Naive thymus-derived CD4-positive, alpha-beta T cell (primary cell): ENCODE results near the gene C1QTNF1. TPM values are rescaled to one million over a fixed set of nuclear protein-coding genes. Genes with fewer than 3 reads are reported as not detected.
A peak's percentile ranks its signal among the peaks of the same experiment; 100 is the strongest.

Experiments used
- ATAC-seq: fragments of 150-1000 bp; cut with Tn5 transposase; 2 replicates; pipeline ENCODE4 v1.10.0; 2021; ENCODE audit warnings: mild to moderate bottlenecking, moderate library complexity
- CTCF ChIA-PET: fragments of 350-600 bp; sonication (Branson Sonifier 250); formaldehyde crosslinking; loops from one replicate; lab custom pipeline; 2021; ENCODE audit warnings: antibody characterized with exemption; lab: Charles Lee
- POLR2A ChIA-PET: fragments of 350-600 bp; sonication (Branson Sonifier 250); formaldehyde crosslinking; loops from one replicate; lab custom pipeline; 2021; ENCODE audit warnings: antibody characterized with exemption, inconsistent platforms; lab: Charles Lee
- DNase-seq, 9 donors: peaks; one replicate each; pipeline versions ENCODE4 v3.0.0 to v3.0.0-alpha.2; 2020 to 2022; ENCODE audit warnings: mixed read lengths in 1 of 9
- H3K27ac ChIP-seq: one replicate; pipeline ENCODE4 v1.7.0; 2013; ENCODE audit warnings: mild to moderate bottlenecking, low read depth, low read length, moderate library complexity
- H3K27me3 ChIP-seq, 2 donors: one replicate each; pipeline ENCODE4 v1.7.0; 2013; ENCODE audit warnings: low read length in 2 of 2, mild to moderate bottlenecking in 2 of 2, moderate library complexity in 2 of 2; ENCODE audit not compliant: control insufficient read depth in 2 of 2, insufficient read depth in 2 of 2
- H3K36me3 ChIP-seq, 3 experiments: 1 replicate in 2 of 3; 2 replicates in 1 of 3; pipeline ENCODE4 v1.7.0; 2013; ENCODE audit warnings: low read length in 3 of 3, mild to moderate bottlenecking in 3 of 3, moderate library complexity in 1 of 3; ENCODE audit not compliant: insufficient read depth in 3 of 3, control insufficient read depth in 2 of 3
- H3K4me1 ChIP-seq, 2 donors: one replicate each; pipeline ENCODE4 v1.7.0; 2013; ENCODE audit warnings: low read length in 2 of 2, mild to moderate bottlenecking in 2 of 2, moderate library complexity in 1 of 2; ENCODE audit not compliant: control insufficient read depth in 2 of 2, insufficient read depth in 2 of 2
- H3K4me3 ChIP-seq: 2 replicates; pipeline ENCODE4 v1.7.0; 2013; ENCODE audit warnings: mild to moderate bottlenecking, low read length
- H3K9me3 ChIP-seq, 3 experiments: 1 replicate in 2 of 3; 2 replicates in 1 of 3; pipeline ENCODE4 v1.7.0; 2013; ENCODE audit warnings: low read length in 3 of 3; ENCODE audit not compliant: control insufficient read depth in 2 of 3
- H3K27ac Mint-ChIP-seq, 9 donors: one replicate each; pipeline ENCODE4 v1.8.0; 2020 to 2022; ENCODE audit warnings: mixed read lengths in 9 of 9, mild to moderate bottlenecking in 8 of 9, moderate library complexity in 5 of 9, inconsistent platforms in 2 of 9
- H3K27me3 Mint-ChIP-seq, 5 donors: one replicate each; pipeline ENCODE4 v1.8.0; 2021 to 2022; ENCODE audit warnings: mixed read lengths in 5 of 5, mild to moderate bottlenecking in 1 of 5
- H3K36me3 Mint-ChIP-seq, 5 donors: one replicate each; pipeline ENCODE4 v1.8.0; 2020 to 2022; ENCODE audit warnings: mixed read lengths in 5 of 5, mild to moderate bottlenecking in 3 of 5, inconsistent platforms in 1 of 5
- H3K4me1 Mint-ChIP-seq, 7 donors: one replicate each; pipeline ENCODE4 v1.8.0; 2020 to 2022; ENCODE audit warnings: mixed read lengths in 7 of 7, mild to moderate bottlenecking in 3 of 7, inconsistent platforms in 1 of 7
- H3K4me3 Mint-ChIP-seq, 10 donors: one replicate each; pipeline ENCODE4 v1.8.0; 2020 to 2022; ENCODE audit warnings: mild to moderate bottlenecking in 10 of 10, mixed read lengths in 10 of 10, moderate library complexity in 6 of 10, inconsistent platforms in 2 of 10
- H3K9me3 Mint-ChIP-seq, 11 donors: one replicate each; pipeline ENCODE4 v1.8.0; 2020 to 2022; ENCODE audit warnings: mixed read lengths in 11 of 11, mild to moderate bottlenecking in 4 of 11, inconsistent platforms in 1 of 11, moderate library complexity in 1 of 11
- intact Hi-C, 2 donors: fragments of 100-400 bp; cut with micrococcal nuclease; formaldehyde crosslinking; loops; one replicate each; pipeline ENCODE4 v1.15.1; 2023
- polyA plus RNA-seq, 2 donors: library from polyadenylated mRNA; unstranded; fragments of 300-500 nt; fragmentation: Illumina TruSeq; gene quantifications; one replicate each; pipeline ENCODE4 v1.2.3, GENCODE V29; 2021
- total RNA-seq, 6 experiments: library from RNA in 5 of 6; stranded (reverse) in 5 of 6; gene quantifications; 1 replicate in 5 of 6; 2 replicates in 1 of 6; pipeline ENCODE4 v1.2.3 and lab custom pipeline; 2021 to 2026

Gene C1QTNF1
- total and polyA plus RNA-seq, 7 experiments from 2014 or later = 0.10 TPM; not detected in 6

DNA sequence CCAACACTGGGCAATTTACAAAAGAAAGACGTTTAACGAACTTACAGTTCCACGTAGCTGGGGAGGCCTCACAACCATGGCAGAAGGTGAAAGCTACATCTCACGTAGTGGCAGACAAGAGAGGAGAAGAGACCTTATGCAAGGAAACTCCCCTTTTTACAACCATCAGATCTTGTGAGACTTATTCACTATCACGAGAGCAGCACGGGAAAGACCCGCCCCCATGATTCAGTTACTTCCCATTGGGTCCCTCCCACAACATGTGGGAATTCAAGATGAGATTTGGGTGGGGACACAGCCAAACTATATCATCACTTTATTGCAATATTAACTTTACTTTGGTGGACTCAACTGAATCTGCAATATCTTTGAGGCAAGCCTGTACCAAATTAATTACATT, 38.7 kb downstream of the C1QTNF1 start:
- Histone ChIP-seq H3K4me3 (no peak overlapping the region), H3K9me3 (no peaks in the 10 kb centered on the region), H3K4me1 (peaks cover 0 to 4% of the 10 kb centered on the region in 2 donors), H3K36me3 (no peaks in the 10 kb centered on the region), H3K27ac (no peak overlapping the region), H3K27me3 (no peaks in the 10 kb centered on the region)
- intact Hi-C loops = no loop called here
- DNase-seq = no peak
- H3K9me3 Mint-ChIP-seq = peaks cover 0 to 6% (median 3%) of the 10 kb centered on the region in 11 donors
- H3K4me3 Mint-ChIP-seq = no peak overlapping the region
- H3K4me1 Mint-ChIP-seq = peaks cover 3 to 15% (median 5%) of the 10 kb centered on the region in 7 donors
- no peak for ATAC-seq
- H3K27ac Mint-ChIP-seq = no peak overlapping the region
- CTCF ChIA-PET = interaction anchor here (1.2 to 4.3 kb wide), 3 partner anchors 11 to 20 kb away, joined by 3 to 23 read pairs (median 4); no protein-coding TSS in a partner anchor
- H3K27me3 Mint-ChIP-seq = peaks cover 0 to 13% (median 5%) of the 10 kb centered on the region in 5 donors
- POLR2A ChIA-PET = no interaction called here
- H3K36me3 Mint-ChIP-seq = peaks cover 0 to 5% (median 0%) of the 10 kb centered on the region in 5 donors

DNA sequence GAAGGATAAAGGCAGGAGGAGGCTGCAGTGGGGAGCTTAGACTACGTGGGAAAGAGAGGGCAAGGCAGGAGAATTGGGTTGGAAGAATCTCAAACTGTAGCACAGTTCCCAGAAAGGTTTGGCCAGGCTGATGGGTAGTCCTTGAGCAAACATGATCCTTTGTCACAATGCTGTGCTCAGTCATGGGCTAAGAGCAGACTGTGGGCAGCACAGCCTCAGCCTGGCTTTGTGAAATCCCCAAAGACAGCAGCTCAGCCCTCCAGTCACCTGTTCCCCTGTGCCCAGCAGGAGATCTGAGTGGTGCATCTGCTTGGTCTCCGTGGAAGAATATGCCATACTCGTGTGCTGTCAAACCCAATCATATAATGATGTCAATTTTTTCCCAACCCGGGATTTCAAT, 40.1 kb downstream of the C1QTNF1 start:
- ChIA-PET CTCF (interaction anchor here (0.6 to 4.3 kb wide), 3 partner anchors 18 to 337 kb away, joined by 4 to 23 read pairs (median 19); no protein-coding TSS in a partner anchor), POLR2A (no interaction called here)
- DNase-seq (no peak), ATAC-seq (no peak)
- Mint-ChIP-seq H3K4me3 (no peak overlapping the region), H3K4me1 (peaks cover 0 to 5% (median 5%) of the 10 kb centered on the region in 7 donors), H3K9me3 (peaks cover 0 to 2% (median 0%) of the 10 kb centered on the region in 11 donors), H3K27me3 (peaks cover 0 to 6% (median 0%) of the 10 kb centered on the region in 5 donors), H3K36me3 (no peaks in the 10 kb centered on the region), H3K27ac (no peak overlapping the region)
- H3K4me1 ChIP-seq = peaks cover 0 to 4% of the 10 kb centered on the region in 2 donors
- no peak overlapping the region for H3K4me3 ChIP-seq
- no peaks in the 10 kb centered on the region for H3K9me3 ChIP-seq
- intact Hi-C loops = no loop called here
- no peaks in the 10 kb centered on the region for H3K27me3 ChIP-seq
- H3K27ac ChIP-seq = no peak overlapping the region
- H3K36me3 ChIP-seq = no peaks in the 10 kb centered on the region

DNA sequence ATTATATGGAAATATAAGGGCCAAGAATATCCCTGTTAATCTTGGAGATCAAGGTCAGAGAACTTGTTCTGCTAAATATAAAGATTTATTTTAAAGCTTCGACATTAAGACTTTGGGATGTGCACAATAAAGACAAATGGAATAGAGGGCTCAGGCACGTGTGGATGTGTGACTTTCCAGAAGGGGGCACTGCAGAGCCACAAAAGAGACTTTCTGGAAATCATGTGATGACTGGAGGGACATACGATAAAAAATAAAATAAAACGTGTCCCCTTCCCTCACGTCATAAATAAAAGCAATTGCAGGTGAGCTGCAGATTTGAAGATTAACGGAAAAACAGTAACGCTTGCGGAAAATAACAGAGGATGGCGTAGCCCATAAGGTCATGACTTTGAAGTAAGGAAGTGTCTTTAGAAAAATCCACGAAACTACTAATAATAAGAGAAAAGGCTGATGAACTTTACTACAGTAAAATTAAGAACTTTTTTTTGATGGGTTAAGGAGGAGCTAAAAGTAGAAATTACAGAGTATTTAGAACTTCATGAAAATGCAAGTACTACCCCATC, 41.2 kb downstream of the C1QTNF1 start:
- Histone ChIP-seq H3K27ac (no peak overlapping the region), H3K36me3 (no peaks in the 10 kb centered on the region), H3K9me3 (no peaks in the 10 kb centered on the region), H3K4me1 (peaks cover 0 to 4% of the 10 kb centered on the region in 2 donors), H3K4me3 (no peak overlapping the region), H3K27me3 (no peaks in the 10 kb centered on the region)
- peak overlapping the region in 2 of 9 donors; percentile 4 to 34 for H3K27ac Mint-ChIP-seq
- peak; percentile 78 for ATAC-seq
- peak overlapping the region in 3 of 10 donors; percentile 11 to 47 (median 44) for H3K4me3 Mint-ChIP-seq
- H3K9me3 Mint-ChIP-seq = peaks cover 0 to 2% (median 0%) of the 10 kb centered on the region in 11 donors
- H3K27me3 Mint-ChIP-seq = peaks cover 0 to 4% (median 0%) of the 10 kb centered on the region in 5 donors
- H3K36me3 Mint-ChIP-seq = no peaks in the 10 kb centered on the region
- peaks cover 0 to 5% (median 4%) of the 10 kb centered on the region in 7 donors for H3K4me1 Mint-ChIP-seq
- ChIA-PET POLR2A (interaction anchor here (0.6 kb wide), 1 partner anchor 302 kb away, joined by 3 read pairs; no protein-coding TSS in a partner anchor), CTCF (interaction anchor here (0.6 to 4.3 kb wide), 8 partner anchors 9 to 327 kb away, joined by 3 to 23 read pairs (median 4); partner anchors contain the start of gene ENGASE)
- DNase-seq = peak in 7 of 9 donors; percentile 28 to 69 (median 59)
- intact Hi-C loops = loop anchor here (1.0 to 5.0 kb wide), 2 partner anchors 17 to 327 kb away; no protein-coding TSS in a partner anchor

DNA sequence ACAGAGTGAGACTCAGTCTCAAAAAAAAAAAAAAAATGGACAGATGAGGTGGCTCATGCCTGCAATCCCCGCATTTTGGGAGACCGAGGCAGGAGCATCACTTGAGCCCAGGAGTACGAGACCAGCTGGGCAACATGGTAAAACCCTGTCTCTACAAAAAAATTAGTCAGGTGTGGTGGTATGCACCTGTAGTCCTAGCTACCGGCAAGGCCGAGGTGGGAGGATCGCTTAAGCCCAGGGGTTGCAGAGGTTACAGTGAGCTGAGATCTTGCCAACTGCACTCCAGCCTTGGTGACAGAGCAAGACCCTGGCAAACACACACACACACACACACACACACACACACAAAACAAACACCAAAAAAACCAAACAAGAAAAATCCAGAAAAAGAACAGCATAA, 43.0 kb downstream of the C1QTNF1 start:
- H3K4me1 Mint-ChIP-seq = peaks cover 0 to 5% (median 4%) of the 10 kb centered on the region in 7 donors
- H3K4me3 ChIP-seq = no peak overlapping the region
- no peak for ATAC-seq
- no peaks in the 10 kb centered on the region for H3K36me3 Mint-ChIP-seq
- H3K27ac Mint-ChIP-seq = no peak overlapping the region
- H3K27me3 ChIP-seq = no peaks in the 10 kb centered on the region
- H3K27me3 Mint-ChIP-seq = peaks cover 0 to 4% (median 0%) of the 10 kb centered on the region in 5 donors
- peaks cover 0 to 4% of the 10 kb centered on the region in 2 donors for H3K4me1 ChIP-seq
- H3K9me3 ChIP-seq = no peaks in the 10 kb centered on the region
- H3K4me3 Mint-ChIP-seq = no peak overlapping the region
- ChIA-PET CTCF (interaction anchor here (0.7 to 1.0 kb wide), 3 partner anchors 22 to 325 kb away, joined by 4 read pairs; no protein-coding TSS in a partner anchor), POLR2A (interaction anchor here (0.6 to 0.7 kb wide), 2 partner anchors 64 to 815 kb away, joined by 3 to 4 read pairs; no protein-coding TSS in a partner anchor)
- no peaks in the 10 kb centered on the region for H3K36me3 ChIP-seq
- no peak for DNase-seq
- intact Hi-C loops = loop anchor here in 1 of 2 donors (5.0 kb wide), 1 partner anchor 325 kb away; no protein-coding TSS in a partner anchor
- no peak overlapping the region for H3K27ac ChIP-seq
- H3K9me3 Mint-ChIP-seq = peaks cover 0 to 2% (median 0%) of the 10 kb centered on the region in 11 donors

DNA sequence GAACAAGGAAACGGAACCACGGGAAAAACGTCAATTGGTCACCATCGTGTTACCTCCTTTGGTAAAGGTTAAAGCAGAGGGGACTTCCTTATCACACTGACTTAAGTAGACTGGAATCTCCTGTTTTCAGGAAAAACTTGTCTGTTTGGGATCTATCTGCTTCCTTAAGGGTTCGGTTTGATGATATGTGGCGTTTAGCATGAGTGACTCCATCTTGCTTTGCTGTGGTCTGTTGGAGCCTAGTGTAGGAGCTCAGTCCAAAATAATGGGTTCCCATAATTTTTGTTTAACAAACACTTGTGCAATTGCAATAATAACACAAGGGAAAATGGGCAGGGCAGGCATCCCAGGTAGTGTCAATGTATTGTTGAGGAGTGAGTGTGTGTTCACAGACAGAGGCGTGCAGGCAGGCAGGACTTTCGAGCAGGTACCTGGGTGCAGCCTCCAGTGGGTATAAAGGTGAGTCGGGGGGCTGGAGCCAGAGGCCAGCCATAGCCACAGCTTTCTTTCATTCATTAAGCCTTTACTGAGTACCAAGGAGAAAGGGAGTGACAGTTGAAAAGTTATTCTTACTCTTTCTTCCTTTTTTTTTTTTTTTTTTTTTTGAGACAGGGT, 46.4 kb downstream of the C1QTNF1 start:
- ATAC-seq (no peak), DNase-seq (no peak)
- Mint-ChIP-seq H3K27me3 (peaks cover 0 to 4% (median 0%) of the 10 kb centered on the region in 5 donors), H3K9me3 (no peaks in the 10 kb centered on the region), H3K4me3 (no peak overlapping the region), H3K4me1 (peaks cover 2 to 7% (median 6%) of the 10 kb centered on the region in 7 donors), H3K27ac (peak overlapping the region in 1 of 9 donors; percentile 1), H3K36me3 (no peaks in the 10 kb centered on the region)
- CTCF ChIA-PET = no interaction called here
- no peaks in the 10 kb centered on the region for H3K36me3 ChIP-seq
- intact Hi-C loops = loop anchor here in 1 of 2 donors (10.0 kb wide), 1 partner anchor 924 kb away; no protein-coding TSS in a partner anchor
- H3K4me1 ChIP-seq = peaks cover 1 to 8% of the 10 kb centered on the region in 2 donors
- H3K27me3 ChIP-seq = no peaks in the 10 kb centered on the region
- no peak overlapping the region for H3K27ac ChIP-seq
- POLR2A ChIA-PET = interaction anchor here (0.6 kb wide), 1 partner anchor 493 kb away, joined by 3 read pairs; no protein-coding TSS in a partner anchor
- H3K9me3 ChIP-seq = no peaks in the 10 kb centered on the region
- H3K4me3 ChIP-seq = no peak overlapping the region

DNA sequence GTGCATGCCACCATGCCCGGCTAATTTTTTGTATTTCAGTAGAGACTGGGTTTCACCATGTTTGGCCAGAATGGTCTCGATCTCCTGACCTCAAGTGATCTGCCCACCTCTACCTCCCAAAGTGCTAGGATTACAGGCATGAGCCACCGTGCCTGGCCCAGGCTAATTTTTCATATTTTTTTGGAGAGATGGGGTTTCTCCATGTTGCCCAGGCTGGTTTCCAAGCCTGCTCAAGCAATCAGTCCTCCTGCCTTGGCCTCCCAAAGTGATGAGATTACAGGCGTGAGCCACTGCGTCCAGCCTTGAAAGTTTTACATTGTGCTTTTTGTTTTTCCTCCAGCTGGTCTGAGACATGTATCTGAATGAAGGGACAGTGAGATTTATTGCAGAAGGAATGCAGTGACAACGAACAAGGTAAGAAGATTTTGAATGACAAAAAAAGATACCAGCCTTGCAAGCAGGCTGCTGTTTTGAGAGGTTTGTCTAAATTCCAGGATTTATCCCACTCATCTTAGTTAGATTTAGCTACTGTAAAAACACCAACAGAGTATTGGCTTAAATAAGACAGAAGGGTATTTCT, 47.3 kb downstream of the C1QTNF1 start:
- Histone ChIP-seq H3K27ac (no peak overlapping the region), H3K4me1 (peaks cover 8 to 14% of the 10 kb centered on the region in 2 donors), H3K9me3 (no peaks in the 10 kb centered on the region), H3K4me3 (no peak overlapping the region), H3K36me3 (no peaks in the 10 kb centered on the region), H3K27me3 (no peaks in the 10 kb centered on the region)
- H3K27me3 Mint-ChIP-seq = peaks cover 0 to 4% (median 0%) of the 10 kb centered on the region in 5 donors
- POLR2A ChIA-PET = no interaction called here
- intact Hi-C loops = loop anchor here in 1 of 2 donors (10.0 kb wide), 1 partner anchor 924 kb away; no protein-coding TSS in a partner anchor
- H3K4me3 Mint-ChIP-seq = no peak overlapping the region
- H3K27ac Mint-ChIP-seq = no peak overlapping the region
- ATAC-seq = no peak
- CTCF ChIA-PET = no interaction called here
- H3K9me3 Mint-ChIP-seq = no peaks in the 10 kb centered on the region
- no peaks in the 10 kb centered on the region for H3K36me3 Mint-ChIP-seq
- H3K4me1 Mint-ChIP-seq = peaks cover 8 to 16% (median 14%) of the 10 kb centered on the region in 7 donors
- no peak for DNase-seq
